GM19324 (cell line): Measurements from ENCODE around the gene WDFY2.
A peak's percentile ranks its signal among the peaks of the same experiment; 100 is the strongest.
"Not testable (repeated sequence)": the region's sequence is repeated elsewhere in the genome, so short reads cannot be mapped to it uniquely, and the experiment has no call there.

Source experiments
- ATAC-seq: cut with Tn5 transposase; IDR thresholded peaks from one replicate; pipeline ENCODE4 v1.9.1; 2021; ENCODE audit warnings: mild to moderate bottlenecking, moderate library complexity; ENCODE audit not compliant: unreplicated experiment, low FRiP score

The WDFY2 gene

DNA sequence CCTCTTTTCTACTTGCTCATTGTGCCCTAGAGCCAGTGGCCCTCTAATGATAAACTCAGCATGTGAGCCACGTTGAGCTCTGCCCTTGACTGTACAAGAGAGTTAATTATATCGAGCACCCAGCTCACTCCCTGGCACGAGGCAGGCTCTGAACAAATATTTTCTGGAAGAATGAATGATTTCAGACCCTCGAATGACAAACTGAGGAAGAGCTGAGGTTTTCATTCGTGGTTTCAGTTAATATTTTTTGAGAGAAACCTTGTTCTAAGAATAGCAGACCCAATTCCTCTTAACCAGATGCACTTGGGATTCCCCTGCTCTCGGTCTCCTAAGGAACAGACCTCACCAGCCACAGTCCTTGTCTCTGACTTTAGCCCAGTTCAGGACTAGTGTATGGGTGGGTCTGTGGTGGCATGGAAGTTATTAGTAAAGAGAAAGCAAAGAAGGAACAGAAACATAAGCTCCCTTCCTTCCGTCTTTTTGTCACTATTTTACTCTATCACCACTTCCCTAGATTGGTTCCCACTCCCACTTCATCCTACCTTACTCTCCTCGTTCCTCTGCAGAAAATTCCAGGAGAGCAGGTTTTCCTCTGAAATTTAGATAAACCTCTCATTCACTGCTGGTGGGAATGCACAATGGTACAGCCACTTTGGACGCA, 22.1 kb upstream of the WDFY2 start:
- no peak for ATAC-seq

DNA sequence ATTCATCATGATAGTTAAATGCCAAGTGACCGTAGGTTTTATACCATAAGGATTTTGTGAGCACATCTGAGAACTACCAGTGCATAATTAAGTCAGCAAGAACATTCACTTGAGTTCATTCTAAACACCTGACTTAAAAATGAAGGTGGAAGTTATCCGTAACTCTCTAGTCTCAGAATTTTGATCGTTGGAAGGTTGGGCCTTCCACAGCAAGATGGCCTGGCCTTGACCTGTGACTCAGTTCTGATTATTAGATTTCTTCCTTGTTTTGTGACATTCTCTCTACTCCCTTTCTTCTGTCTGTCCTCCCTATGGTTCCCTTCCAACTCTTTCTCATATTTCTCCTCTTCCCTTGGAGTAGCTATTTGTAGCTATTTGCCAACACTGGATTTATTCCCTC, 20.0 kb upstream of the WDFY2 start:
- ATAC-seq: no peak

DNA sequence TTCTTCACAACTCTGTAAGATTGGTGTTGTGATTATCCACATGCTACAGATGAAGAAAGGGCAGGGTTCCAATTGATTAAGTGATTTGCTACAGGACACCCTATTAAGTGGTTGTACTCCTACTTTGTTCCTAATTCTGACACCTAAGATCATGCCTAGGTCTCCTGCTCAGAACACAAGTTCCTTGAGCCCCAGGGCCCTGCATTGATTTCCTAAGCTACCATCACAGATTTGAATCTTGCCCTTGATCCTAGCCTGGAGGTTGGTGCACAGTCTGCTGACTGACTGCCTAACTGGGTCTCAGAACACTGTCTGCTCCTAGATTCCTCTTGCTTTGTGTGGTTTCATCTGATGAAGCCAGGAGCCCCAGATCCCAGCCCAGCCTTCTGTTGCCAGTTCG, 19.6 kb upstream of the WDFY2 start:
- ATAC-seq: no peak

DNA sequence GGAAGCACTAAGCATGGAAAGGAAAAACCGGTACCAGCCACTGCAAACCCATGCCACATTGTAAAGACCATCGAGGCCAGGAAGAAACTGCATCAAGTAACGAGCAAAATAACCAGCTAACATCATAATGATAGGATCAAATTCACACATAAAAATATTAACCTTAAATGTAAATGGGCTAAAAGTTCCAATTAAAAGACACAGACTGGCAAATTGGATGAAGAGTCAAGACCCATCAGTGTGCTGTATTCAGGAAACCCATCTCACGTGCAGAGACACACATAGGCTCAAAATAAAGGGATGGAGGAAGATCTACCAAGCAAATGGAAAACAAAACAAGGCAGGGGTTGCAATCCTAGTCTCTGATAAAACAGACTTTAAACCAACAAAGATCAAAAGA, 15.3 kb upstream of the WDFY2 start:
- ATAC-seq: not testable (repeated sequence)

DNA sequence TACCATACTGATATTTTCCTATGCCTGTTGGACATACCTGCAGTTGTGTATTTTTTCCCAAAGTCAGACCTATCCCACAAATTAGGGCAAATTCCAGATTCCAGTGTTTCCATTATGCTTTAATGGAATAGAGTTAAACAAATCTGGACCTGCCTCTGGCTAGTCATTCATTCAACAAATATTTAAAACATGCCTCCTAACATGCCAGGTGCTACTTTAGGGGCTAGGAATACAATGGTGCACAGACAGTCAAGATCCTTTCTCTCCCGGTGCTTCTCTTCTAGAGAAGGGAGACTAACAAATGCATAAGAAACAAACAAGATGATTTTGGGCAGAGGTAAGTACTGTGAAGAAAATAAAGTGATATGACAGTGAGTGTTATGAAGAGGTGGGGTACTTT, 7.5 kb upstream of the WDFY2 start:
- ATAC-seq: no peak

DNA sequence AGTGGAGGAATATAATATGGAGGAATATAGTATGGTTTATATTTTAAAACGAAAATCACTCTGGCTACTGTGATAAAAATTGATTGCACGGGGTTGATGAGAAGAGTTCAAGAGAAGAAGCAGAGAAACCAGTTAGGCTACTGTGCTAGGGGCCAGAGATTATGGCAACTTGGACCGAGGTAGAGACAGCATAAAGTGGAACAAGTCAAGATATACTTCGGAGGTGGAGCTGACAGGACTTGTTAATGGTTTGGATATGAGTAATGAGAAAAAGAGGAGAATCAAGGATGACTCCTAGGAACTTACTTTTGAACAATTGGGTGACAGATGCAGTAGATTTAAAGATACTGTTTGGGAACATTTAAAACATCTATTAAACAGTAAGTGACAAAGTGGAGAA, 6.6 kb upstream of the WDFY2 start:
- ATAC-seq: no peak

DNA sequence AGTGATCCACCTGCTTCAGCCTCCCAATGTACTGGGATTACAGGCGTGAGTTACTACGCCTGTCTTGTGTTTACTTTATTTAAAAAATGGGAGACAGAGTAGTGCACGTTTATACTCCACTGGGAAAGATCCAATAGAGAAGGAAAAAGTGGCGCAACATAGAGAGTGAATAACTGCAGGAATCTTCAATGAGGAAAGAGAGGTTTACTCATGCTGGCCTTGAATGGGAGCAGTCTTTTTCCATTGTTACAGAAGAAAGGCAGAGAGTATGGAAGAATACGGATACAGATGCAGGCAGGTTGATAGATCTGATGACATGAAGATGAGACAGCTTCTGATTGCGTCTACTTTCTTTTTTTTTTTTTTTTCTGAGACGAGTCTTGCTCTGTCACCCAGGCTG, 4.6 kb upstream of the WDFY2 start:
- no peak for ATAC-seq

DNA sequence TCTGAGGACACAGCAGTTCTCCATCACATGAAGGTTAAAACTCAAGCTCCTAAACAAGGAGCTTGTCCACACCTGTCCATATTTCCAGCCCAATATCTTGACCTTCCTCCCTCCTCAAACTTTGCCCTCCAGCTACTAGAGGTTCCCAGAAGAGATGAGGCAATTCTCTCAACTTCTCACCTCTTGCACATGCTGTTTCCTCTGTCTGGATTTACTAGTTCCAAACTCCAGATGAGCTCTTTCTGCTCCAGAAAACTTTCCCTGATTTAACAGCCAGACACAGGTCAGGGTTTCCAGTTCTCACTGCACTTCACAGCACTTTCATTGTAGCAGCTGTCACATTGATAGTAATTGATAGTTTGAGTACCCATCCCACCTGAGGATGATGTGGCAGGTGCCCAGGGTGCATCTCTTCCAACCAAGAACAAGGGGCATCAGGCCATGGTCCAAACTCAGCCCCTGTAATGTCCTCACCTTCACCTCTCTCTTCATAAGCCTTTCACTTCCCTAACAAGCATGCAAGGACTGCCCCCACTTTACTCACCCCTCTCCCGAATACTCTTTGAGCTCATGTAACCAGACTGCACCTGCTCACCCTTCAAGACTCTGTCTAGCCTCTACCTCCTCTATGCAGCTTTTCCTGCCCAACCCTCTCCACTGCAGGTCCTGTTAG, 3.0 kb upstream of the WDFY2 start:
- no peak for ATAC-seq

DNA sequence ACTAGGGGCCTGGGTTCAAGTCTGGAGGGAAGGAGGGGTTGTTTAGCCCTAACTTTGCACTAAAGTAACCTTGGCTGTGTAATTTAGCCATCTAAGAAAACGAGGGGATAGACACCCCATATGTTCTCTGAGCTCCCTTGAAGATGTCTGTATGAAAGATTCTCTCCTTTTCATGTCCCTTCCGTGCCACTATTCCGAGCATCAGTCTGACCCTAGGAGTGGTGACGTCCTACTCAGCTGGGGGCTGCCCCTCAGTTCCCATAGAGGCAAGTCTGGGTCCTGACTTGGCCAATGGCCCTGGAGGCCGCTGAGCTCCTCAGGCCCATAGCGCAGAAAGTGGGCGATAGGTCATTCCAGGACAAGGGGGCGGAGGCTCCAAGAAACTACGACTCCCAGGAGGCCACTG, 790 bp upstream of the WDFY2 start:
- no peak for ATAC-seq

DNA sequence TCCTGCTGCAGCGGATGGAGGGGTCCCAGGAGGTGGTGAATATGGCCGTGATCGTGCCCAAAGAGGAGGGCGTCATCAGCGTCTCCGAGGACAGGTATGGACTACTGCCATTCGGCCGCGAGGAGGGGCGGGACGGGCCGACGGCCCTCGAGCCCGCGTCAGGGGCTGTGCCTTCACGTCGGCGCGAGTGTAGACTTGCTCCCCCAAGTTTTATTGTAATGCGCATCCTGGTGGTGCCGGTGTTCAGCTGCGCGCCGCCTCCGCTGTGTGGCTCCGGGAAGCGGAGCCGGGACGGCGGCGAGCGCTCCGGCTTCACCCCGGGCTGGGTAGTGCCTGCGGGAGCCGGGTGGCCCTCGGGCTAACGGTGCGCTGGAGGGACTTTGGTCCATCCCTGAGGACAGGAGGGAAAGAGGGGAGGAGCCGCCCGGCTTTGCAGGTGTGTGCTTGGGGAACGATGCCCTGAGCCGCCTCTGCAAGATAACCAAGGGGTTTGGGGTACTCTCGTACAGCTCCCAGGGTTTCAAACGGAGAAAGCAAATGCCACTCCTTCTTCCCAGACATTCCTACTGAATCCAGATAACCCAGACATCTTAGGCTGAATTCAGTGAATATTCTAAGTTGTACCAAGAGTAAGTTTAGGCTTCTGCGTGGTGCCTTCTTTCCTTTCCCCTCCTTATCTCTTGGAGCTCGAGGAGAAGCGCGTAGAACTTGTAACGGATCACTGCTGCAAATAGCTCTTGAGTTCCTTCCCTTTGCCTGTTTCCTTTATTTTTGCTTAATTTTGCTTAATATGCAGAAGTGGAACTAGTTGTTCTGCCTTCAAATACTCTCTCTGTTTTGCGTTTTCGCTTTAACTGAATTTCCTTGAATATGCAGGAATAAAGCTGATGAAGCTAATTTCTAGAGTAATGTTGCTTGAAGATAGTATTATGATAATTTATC, 740 bp downstream of the WDFY2 start:
- ATAC-seq: peak; percentile 28

DNA sequence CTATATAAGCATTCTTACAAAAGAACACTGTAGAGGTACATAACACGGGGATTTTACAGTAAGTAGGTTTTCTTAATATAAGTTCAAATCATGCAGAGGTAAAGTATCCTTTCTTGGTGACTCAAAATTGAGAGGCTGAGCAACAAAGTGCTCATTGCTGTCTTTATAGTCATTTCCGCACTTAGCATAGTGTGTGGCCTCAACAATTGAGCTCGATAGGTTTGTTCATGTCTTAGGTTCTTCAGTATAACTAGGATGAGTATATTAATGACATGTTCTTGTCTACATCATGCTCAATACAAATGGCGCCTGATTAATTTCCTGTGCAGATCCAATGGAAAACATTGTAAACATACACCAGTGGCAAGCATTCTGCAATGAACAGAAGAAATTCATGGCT, 1.4 kb downstream of the WDFY2 start:
- ATAC-seq: no peak

DNA sequence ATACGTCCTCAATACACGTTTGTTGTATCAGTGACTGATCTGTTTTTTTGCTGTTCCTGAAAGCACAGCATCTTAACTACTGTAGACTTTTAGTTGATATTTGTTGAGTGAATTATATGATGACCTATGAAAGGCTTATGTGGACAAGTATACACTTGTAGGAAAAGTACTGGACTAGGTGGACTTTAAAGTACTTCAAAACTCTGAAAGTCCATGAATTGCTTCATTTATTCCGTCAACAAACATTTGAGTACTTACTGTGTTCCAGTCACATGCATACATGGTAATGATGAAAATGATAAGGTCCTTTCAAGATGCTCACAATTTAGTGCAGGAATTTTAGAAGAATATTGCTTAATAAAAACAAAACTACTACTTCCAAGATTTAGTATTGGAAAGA, 3.1 kb downstream of the WDFY2 start:
- no peak for ATAC-seq

DNA sequence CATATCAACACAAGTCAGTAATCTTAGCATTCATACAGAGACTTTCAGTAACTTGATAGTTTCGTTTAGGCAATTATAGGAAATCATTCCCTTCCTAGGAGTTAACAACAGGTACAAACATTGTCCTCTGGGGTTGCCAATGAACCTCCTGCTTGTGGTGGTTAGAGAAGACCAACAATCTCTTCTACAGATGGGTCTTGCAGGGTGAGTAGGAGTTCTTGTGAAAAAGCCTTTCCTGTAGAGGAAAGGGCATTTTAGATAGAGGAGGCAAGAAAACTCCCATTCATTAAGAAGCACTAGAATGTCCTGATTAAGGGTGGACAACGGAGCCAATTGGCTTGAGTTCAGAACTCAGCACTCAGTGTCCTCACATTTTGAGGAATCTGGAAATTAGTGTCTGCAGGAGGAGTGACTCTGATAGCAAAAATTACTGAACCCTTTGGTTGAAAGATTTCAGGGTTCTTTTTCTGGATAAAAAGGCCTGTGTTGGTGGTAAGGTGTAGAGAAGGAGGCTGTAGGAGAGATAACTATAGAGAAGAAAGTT, 4.2 kb downstream of the WDFY2 start:
- no peak for ATAC-seq

DNA sequence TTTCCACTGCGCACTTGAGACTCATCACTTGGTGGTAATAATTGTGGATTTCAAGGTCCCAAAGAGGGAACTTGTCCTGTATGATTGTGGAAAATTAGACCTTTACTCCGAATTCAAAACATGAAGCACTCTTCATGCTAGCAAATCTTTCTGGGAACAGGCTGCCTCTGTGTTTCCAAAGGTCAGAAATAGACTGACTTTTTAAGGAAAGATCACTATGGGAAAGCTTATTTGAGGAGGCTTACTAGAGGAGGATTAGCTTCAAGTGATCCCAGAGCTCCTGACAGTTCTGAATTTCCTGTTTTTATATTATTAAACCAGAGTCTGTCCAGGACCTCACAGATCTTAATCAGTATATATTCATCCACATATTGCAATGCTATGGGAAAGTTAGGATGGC, 5.5 kb downstream of the WDFY2 start:
- ATAC-seq: no peak

DNA sequence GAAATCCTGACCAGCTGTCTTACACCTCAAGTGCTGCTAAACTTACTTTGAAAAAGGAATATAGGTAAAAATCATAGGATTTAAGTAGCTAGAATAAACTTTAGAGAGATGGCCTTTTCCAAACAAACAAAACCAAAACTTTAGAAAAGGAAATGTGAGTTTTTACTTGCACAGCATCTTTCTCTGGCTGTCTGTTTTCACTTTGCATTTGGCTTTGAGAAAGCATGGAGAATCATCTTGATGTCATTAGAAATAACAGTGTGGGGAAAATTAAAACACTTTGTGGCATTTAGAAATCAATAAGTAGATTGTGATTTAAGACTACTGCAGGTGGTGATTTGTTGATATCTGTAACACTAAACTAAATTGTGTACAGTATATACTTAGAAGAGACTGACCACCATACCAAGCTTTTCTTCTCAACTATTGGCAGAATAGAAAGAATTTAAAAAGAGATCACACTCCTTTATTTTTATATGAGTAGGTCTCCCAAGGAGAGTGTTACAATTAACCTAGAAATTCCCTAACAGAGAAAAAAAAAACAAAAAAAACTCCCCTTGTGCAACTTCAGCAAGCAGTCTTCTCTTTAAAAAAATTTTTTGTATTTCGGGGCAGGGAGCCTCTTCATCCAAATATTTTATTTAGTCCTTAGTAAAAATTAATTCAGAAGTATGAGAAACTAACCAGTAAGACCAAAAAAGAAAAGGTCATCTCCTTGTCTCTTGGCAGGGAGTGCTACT, 6.1 kb downstream of the WDFY2 start:
- ATAC-seq: no peak

DNA sequence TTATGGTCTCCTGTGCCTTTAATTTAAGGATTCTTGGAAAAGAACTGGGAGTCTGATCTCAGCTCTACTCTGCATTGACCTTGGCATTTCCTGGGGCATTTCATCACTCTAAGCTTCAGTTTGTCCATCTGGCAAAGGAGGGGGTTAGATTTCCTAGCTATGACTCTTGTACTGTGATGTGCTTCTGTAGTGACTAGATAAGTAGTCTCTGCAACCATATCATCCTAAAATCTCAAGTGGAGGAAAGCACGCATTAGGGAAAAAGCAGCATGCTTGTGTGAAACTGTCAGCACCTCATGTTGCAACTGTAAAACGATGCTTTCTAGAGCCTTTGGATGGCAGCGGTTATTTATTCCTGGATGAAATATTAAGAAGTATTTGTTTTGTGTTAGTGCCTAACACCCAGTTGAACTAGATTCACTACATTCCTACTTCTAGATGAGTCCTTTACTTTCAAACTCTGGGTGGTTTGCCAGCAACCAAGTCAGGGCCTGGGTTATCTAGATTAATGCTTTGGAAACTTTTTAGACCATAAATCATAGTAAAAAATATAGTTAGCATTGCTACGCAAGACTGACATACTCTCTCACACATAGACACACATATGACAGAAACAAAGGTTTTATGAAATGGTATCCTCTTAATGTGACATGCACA, 6.8 kb downstream of the WDFY2 start:
- no peak for ATAC-seq

DNA sequence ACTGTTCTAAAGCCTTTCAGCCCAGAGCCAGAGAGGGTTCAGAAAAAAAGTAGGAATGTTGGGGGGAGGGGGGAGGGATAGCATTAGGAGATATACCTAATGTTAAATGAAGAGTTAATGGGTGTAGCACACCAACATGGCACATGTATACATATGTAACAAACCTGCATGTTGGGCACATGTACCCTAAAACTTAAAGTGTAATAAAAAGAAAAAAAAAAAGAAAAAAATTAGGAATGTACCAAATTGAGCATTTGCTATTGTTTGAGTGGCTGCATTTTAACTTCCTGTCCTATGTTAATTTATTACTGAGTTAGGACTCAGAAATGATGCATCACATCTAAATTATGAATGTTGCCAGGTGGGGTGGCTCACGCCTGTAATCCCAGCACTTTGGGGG, 7.7 kb downstream of the WDFY2 start:
- ATAC-seq: not testable (repeated sequence)

DNA sequence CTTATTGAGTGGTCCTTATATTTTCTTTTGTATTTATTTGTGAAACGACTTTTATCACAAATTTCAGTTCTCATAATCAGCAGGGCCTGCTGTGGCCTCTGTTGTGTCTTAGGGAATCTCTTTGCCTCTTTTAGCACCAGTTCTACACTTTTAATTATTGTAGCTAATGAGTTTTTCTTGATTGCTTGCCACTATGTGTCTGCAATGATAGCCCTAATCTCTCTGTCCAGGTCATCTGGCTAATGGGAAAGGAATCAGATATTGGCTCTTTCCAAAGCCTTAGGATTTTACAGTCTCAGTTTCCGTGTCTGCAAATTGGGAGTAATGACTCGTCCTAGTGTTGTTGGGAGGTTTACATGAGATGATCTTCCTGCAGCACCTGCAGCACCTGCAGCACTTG, 10.2 kb downstream of the WDFY2 start:
- no peak for ATAC-seq

DNA sequence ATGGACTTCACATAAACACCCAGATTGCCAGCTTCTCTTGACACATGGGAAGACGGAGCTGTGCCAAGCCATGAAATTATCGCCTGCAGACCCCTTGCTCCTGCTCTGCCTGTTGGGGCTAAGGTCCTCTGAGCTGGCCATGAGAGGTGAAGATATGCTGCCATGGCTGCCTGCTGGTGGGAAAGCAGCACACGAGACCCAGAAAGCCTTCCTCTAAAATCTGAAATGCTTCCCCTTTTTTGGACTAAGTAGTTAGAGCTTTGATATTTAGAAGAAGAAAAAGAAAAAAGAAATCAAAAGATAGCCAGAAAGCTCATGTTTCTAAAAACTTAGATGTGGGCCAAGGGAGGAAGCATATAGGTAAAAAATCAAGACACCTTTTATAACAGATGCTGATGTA, 11.2 kb downstream of the WDFY2 start:
- ATAC-seq: no peak

DNA sequence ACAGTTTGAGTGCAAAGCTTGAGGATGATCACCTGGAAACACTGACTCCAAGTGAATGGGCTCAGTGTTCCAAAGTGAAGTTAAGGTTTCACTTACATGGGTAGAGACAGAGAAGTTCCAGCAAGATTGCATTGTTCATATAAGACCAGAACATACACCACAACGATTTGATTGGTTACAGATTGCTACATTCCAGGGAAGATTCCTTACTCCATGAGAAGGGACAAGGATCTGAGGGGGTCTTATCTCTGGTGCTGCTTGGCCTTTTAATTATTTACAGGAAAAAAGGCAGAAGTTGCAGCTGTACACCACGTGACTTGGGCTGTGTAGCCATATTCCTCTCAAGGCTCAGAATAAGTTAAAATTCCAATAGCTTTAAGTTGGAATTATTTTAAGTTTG, 12.3 kb downstream of the WDFY2 start:
- no peak for ATAC-seq
